ENCODE measurements around the gene PIRT.

DNA sequence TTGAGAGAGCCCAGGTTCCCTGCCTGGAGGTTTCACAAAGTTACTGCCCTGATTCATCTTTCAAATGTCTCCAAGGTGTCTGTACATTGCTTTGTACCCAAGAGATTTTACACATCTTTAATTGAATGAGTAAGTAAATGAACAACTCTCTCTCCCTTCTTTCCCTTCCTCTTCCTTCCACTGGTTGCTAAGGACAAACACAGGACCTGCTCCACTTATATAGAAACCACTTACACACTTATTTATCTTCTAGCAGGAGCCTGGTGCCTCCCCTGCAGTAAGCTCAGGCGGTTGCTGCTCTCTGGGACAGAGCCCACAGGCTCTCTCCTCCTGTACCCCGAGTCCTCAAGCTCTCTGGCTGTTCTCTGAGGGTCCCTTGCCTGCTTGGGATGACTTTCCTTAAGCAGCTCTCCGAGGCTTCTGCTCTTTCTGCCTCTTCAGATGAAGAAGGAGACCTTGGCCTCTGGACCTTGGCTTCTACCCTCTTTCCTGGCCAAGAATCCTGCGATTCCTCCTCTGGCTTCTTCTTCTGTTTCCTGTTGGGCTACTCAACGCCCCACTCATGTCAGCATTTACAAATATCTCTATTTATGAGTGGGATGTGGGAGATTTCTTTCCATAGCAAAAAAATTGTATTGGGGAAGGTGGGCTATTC, 9.9 kb downstream of the PIRT start:
- TF ChIP-seq, protein P1, sequence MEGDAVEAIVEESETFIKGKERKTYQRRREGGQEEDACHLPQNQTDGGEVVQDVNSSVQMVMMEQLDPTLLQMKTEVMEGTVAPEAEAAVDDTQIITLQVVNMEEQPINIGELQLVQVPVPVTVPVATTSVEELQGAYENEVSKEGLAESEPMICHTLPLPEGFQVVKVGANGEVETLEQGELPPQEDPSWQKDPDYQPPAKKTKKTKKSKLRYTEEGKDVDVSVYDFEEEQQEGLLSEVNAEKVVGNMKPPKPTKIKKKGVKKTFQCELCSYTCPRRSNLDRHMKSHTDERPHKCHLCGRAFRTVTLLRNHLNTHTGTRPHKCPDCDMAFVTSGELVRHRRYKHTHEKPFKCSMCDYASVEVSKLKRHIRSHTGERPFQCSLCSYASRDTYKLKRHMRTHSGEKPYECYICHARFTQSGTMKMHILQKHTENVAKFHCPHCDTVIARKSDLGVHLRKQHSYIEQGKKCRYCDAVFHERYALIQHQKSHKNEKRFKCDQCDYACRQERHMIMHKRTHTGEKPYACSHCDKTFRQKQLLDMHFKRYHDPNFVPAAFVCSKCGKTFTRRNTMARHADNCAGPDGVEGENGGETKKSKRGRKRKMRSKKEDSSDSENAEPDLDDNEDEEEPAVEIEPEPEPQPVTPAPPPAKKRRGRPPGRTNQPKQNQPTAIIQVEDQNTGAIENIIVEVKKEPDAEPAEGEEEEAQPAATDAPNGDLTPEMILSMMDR (conservative IDR thresholded peaks at IDR 0.05; ENCODE audit: low read length), result no peak
- TF ChIP-seq EZH2phosphoT487 (IDR thresholded peaks at IDR 0.05; ENCODE audit: borderline replicate concordance), result no peak

All from Loucy (cell line).